Fibroblast of skin of left biceps (primary cell): ENCODE measurements around the gene GARIN1A.

Experiments
- DNase-seq, 2 experiments: peaks; one replicate each; pipeline ENCODE4 v3.0.0-alpha.2; 2013; ENCODE audit warnings: low read depth in 2 of 2

The GARIN1A gene

GRCh38 chr7:128714701-128715495 is 42.8 kb downstream of the GARIN1A start:
- no peak for DNase-seq

GRCh38 chr7:128718967-128719642 is 47.0 kb downstream of the GARIN1A start:
- DNase-seq = no peak

- no peak for DNase-seq
These were observed 49.3 kb downstream of the GARIN1A start for GRCh38 chr7:128721376-128721775.
